HEK293 (cell line): Measurements from ENCODE around the gene FCGR3A.

ENCODE experiments used
- KLF16 ChIP-seq: fragments of 450-650 bp; formaldehyde crosslinking; IDR thresholded peaks from 2 replicates; pipeline ENCODE4 v1.5.1; 2017; ENCODE audit warnings: missing biosample characterization, missing genetic modification characterization
- KLF17 ChIP-seq: fragments of 450-650 bp; formaldehyde crosslinking; IDR thresholded peaks from 2 replicates; pipeline ENCODE4 v1.5.1; 2016; ENCODE audit warnings: missing biosample characterization, missing genetic modification characterization
- PRDM4 ChIP-seq: fragments of 450-650 bp; formaldehyde crosslinking; IDR thresholded peaks from 2 replicates; pipeline ENCODE4 v1.5.1; 2017; ENCODE audit warnings: missing biosample characterization, missing genetic modification characterization
- RBAK ChIP-seq: fragments of 450-650 bp; formaldehyde crosslinking; IDR thresholded peaks from 2 replicates; pipeline ENCODE4 v1.5.1; 2016; ENCODE audit warnings: missing biosample characterization, missing genetic modification characterization
- SCRT1 ChIP-seq: fragments of 450-650 bp; formaldehyde crosslinking; IDR thresholded peaks from 2 replicates; pipeline ENCODE4 v1.5.1; 2016; ENCODE audit warnings: missing biosample characterization, missing genetic modification characterization, borderline replicate concordance
- TRIM28 ChIP-seq: IDR thresholded peaks from 2 replicates; pipeline ENCODE4 v1.6.1; 2011; ENCODE audit warnings: low read length, control low read depth, borderline replicate concordance
- ZBTB17 ChIP-seq: fragments of 450-650 bp; formaldehyde crosslinking; IDR thresholded peaks from 2 replicates; pipeline ENCODE4 v1.5.1; 2016; ENCODE audit warnings: missing biosample characterization, missing genetic modification characterization
- ZNF133 ChIP-seq: fragments of 450-650 bp; formaldehyde crosslinking; IDR thresholded peaks from 2 replicates; pipeline ENCODE4 v1.5.1; 2016; ENCODE audit warnings: missing biosample characterization, missing genetic modification characterization
- ZNF157 ChIP-seq: fragments of 450-650 bp; formaldehyde crosslinking; IDR thresholded peaks from 2 replicates; pipeline ENCODE4 v1.5.1; 2016; ENCODE audit warnings: missing biosample characterization, missing genetic modification characterization
- ZNF169 ChIP-seq: fragments of 450-650 bp; formaldehyde crosslinking; IDR thresholded peaks from 2 replicates; pipeline ENCODE4 v1.5.1; 2016; ENCODE audit warnings: missing biosample characterization, missing genetic modification characterization
- ZNF221 ChIP-seq: fragments of 450-650 bp; formaldehyde crosslinking; IDR thresholded peaks from 2 replicates; pipeline ENCODE4 v1.5.1; 2017; ENCODE audit warnings: missing biosample characterization, missing genetic modification characterization, borderline replicate concordance
- ZNF23 ChIP-seq: fragments of 450-650 bp; formaldehyde crosslinking; IDR thresholded peaks from 2 replicates; pipeline ENCODE4 v1.5.1; 2016; ENCODE audit warnings: missing biosample characterization, missing genetic modification characterization, borderline replicate concordance
- ZNF280C ChIP-seq: fragments of 450-650 bp; formaldehyde crosslinking; IDR thresholded peaks from 2 replicates; pipeline ENCODE4 v1.5.1; 2016; ENCODE audit warnings: missing biosample characterization, missing genetic modification characterization
- ZNF350 ChIP-seq: fragments of 450-650 bp; formaldehyde crosslinking; IDR thresholded peaks from 2 replicates; pipeline ENCODE4 v1.5.0; 2017; ENCODE audit warnings: missing biosample characterization, mild to moderate bottlenecking, missing genetic modification characterization
- ZNF394 ChIP-seq: fragments of 450-650 bp; formaldehyde crosslinking; IDR thresholded peaks from 2 replicates; pipeline ENCODE4 v1.5.1; 2016; ENCODE audit warnings: missing biosample characterization, missing genetic modification characterization, mild to moderate bottlenecking, moderate library complexity, borderline replicate concordance
- ZNF510 ChIP-seq: fragments of 450-650 bp; formaldehyde crosslinking; IDR thresholded peaks from 2 replicates; pipeline ENCODE4 v1.5.1; 2018; ENCODE audit warnings: mild to moderate bottlenecking, missing genetic modification characterization, missing biosample characterization; ENCODE audit not compliant: insufficient replicate concordance
- ZNF514 ChIP-seq: fragments of 450-650 bp; formaldehyde crosslinking; IDR thresholded peaks from 2 replicates; pipeline ENCODE4 v1.5.1; 2016; ENCODE audit warnings: missing biosample characterization, missing genetic modification characterization
- ZNF621 ChIP-seq: fragments of 450-650 bp; formaldehyde crosslinking; IDR thresholded peaks from 2 replicates; pipeline ENCODE4 v1.5.1; 2017; ENCODE audit warnings: missing biosample characterization, missing genetic modification characterization
- ZNF623 ChIP-seq: fragments of 450-650 bp; formaldehyde crosslinking; IDR thresholded peaks from 2 replicates; pipeline ENCODE4 v1.5.1; 2016; ENCODE audit warnings: missing biosample characterization, missing genetic modification characterization
- ZNF658 ChIP-seq: fragments of 450-650 bp; formaldehyde crosslinking; IDR thresholded peaks from 2 replicates; pipeline ENCODE4; 2016; ENCODE audit warnings: missing biosample characterization, missing genetic modification characterization
- ZNF776 ChIP-seq: fragments of 450-650 bp; formaldehyde crosslinking; IDR thresholded peaks from 2 replicates; pipeline ENCODE4 v1.5.0; 2017; ENCODE audit warnings: missing biosample characterization, missing genetic modification characterization, borderline replicate concordance
- TF ChIP-seq, protein P1 (sequence below): fragments of 450-650 bp; formaldehyde crosslinking; IDR thresholded peaks from 2 replicates; pipeline ENCODE4 v1.5.1; 2016; ENCODE audit warnings: missing biosample characterization, missing genetic modification characterization, borderline replicate concordance
- TF ChIP-seq, protein P2 (sequence below): fragments of 450-650 bp; formaldehyde crosslinking; IDR thresholded peaks from 2 replicates; pipeline ENCODE4 v1.5.1; 2016; ENCODE audit warnings: missing biosample characterization, missing genetic modification characterization
- TF ChIP-seq, protein P3 (sequence below): fragments of 450-650 bp; formaldehyde crosslinking; IDR thresholded peaks from 2 replicates; pipeline ENCODE4 v1.5.1; 2017; ENCODE audit warnings: missing biosample characterization, missing genetic modification characterization

The FCGR3A gene

DNA sequence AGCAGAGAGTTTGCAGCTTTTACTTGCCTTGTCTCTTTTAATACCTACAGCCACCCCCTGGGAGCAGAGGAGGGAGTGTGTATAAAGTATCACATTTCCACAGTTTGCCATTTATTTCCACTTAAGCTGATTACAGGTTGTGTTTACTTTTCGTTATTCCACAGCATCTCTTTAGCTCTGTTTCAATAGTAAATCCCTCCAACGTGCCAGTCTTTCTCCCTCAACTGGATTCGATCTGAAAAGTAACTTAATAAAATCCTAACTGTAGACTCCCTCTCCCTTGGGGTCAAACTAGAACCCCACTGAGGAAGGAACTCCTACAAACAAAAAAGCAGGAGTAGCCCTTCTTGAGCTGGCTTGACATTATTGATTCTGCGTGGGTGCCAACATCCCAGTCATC, 47.4 kb downstream of the FCGR3A start (continued):
- TF ChIP-seq ZNF280C (tag by site-specific recombination): no peak
- no peak for TF ChIP-seq ZNF23 (tag by site-specific recombination)
- TF ChIP-seq, protein P1, sequence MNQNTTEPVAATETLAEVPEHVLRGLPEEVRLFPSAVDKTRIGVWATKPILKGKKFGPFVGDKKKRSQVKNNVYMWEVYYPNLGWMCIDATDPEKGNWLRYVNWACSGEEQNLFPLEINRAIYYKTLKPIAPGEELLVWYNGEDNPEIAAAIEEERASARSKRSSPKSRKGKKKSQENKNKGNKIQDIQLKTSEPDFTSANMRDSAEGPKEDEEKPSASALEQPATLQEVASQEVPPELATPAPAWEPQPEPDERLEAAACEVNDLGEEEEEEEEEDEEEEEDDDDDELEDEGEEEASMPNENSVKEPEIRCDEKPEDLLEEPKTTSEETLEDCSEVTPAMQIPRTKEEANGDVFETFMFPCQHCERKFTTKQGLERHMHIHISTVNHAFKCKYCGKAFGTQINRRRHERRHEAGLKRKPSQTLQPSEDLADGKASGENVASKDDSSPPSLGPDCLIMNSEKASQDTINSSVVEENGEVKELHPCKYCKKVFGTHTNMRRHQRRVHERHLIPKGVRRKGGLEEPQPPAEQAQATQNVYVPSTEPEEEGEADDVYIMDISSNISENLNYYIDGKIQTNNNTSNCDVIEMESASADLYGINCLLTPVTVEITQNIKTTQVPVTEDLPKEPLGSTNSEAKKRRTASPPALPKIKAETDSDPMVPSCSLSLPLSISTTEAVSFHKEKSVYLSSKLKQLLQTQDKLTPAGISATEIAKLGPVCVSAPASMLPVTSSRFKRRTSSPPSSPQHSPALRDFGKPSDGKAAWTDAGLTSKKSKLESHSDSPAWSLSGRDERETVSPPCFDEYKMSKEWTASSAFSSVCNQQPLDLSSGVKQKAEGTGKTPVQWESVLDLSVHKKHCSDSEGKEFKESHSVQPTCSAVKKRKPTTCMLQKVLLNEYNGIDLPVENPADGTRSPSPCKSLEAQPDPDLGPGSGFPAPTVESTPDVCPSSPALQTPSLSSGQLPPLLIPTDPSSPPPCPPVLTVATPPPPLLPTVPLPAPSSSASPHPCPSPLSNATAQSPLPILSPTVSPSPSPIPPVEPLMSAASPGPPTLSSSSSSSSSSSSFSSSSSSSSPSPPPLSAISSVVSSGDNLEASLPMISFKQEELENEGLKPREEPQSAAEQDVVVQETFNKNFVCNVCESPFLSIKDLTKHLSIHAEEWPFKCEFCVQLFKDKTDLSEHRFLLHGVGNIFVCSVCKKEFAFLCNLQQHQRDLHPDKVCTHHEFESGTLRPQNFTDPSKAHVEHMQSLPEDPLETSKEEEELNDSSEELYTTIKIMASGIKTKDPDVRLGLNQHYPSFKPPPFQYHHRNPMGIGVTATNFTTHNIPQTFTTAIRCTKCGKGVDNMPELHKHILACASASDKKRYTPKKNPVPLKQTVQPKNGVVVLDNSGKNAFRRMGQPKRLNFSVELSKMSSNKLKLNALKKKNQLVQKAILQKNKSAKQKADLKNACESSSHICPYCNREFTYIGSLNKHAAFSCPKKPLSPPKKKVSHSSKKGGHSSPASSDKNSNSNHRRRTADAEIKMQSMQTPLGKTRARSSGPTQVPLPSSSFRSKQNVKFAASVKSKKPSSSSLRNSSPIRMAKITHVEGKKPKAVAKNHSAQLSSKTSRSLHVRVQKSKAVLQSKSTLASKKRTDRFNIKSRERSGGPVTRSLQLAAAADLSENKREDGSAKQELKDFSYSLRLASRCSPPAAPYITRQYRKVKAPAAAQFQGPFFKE (tag by site-specific recombination): no peak
- no peak for TF ChIP-seq ZNF133
- TF ChIP-seq ZNF350 (tag by site-specific recombination): no peak
- TF ChIP-seq, protein P2, sequence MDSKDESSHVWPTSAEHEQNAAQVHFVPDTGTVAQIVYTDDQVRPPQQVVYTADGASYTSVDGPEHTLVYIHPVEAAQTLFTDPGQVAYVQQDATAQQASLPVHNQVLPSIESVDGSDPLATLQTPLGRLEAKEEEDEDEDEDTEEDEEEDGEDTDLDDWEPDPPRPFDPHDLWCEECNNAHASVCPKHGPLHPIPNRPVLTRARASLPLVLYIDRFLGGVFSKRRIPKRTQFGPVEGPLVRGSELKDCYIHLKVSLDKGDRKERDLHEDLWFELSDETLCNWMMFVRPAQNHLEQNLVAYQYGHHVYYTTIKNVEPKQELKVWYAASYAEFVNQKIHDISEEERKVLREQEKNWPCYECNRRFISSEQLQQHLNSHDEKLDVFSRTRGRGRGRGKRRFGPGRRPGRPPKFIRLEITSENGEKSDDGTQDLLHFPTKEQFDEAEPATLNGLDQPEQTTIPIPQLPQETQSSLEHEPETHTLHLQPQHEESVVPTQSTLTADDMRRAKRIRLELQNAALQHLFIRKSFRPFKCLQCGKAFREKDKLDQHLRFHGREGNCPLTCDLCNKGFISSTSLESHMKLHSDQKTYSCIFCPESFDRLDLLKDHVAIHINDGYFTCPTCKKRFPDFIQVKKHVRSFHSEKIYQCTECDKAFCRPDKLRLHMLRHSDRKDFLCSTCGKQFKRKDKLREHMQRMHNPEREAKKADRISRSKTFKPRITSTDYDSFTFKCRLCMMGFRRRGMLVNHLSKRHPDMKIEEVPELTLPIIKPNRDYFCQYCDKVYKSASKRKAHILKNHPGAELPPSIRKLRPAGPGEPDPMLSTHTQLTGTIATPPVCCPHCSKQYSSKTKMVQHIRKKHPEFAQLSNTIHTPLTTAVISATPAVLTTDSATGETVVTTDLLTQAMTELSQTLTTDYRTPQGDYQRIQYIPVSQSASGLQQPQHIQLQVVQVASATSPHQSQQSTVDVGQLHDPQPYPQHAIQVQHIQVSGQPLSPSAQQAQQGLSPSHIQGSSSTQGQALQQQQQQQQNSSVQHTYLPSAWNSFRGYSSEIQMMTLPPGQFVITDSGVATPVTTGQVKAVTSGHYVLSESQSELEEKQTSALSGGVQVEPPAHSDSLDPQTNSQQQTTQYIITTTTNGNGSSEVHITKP: peak; percentile 49; the same call in 1 of the 2 replicates
- no peak; the same call in 1 of the 2 replicates for TF ChIP-seq ZNF394 (tag by site-specific recombination)
- no peak for TF ChIP-seq ZNF514 (tag by site-specific recombination)
- TF ChIP-seq TRIM28: no peak
- TF ChIP-seq ZNF776 (tag by site-specific recombination): no peak
- peak; percentile 59; the same call in 1 of the 2 replicates for TF ChIP-seq PRDM4 (tag by site-specific recombination)
- TF ChIP-seq KLF17 (tag by site-specific recombination): no peak
- TF ChIP-seq RBAK (tag by site-specific recombination): no peak
- TF ChIP-seq ZNF169: no peak
- TF ChIP-seq, protein P3, sequence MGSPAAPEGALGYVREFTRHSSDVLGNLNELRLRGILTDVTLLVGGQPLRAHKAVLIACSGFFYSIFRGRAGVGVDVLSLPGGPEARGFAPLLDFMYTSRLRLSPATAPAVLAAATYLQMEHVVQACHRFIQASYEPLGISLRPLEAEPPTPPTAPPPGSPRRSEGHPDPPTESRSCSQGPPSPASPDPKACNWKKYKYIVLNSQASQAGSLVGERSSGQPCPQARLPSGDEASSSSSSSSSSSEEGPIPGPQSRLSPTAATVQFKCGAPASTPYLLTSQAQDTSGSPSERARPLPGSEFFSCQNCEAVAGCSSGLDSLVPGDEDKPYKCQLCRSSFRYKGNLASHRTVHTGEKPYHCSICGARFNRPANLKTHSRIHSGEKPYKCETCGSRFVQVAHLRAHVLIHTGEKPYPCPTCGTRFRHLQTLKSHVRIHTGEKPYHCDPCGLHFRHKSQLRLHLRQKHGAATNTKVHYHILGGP (tag by site-specific recombination): no peak
- peak; percentile 33; the same call in 1 of the 2 replicates for TF ChIP-seq SCRT1 (tag by site-specific recombination)
- TF ChIP-seq KLF16 (tag by site-specific recombination): no peak
- no peak for TF ChIP-seq ZNF510 (tag by site-specific recombination)
- TF ChIP-seq ZNF623 (tag by site-specific recombination): no peak
- no peak for TF ChIP-seq ZNF621 (tag by site-specific recombination)
- no peak for TF ChIP-seq ZNF658 (tag by site-specific recombination)
- no peak for TF ChIP-seq ZNF157 (tag by site-specific recombination)
- no peak for TF ChIP-seq ZNF221 (tag by site-specific recombination)
- TF ChIP-seq ZBTB17 (tag by site-specific recombination): peak; percentile 62
